ENCODE results near the gene NPAS4.

DNA sequence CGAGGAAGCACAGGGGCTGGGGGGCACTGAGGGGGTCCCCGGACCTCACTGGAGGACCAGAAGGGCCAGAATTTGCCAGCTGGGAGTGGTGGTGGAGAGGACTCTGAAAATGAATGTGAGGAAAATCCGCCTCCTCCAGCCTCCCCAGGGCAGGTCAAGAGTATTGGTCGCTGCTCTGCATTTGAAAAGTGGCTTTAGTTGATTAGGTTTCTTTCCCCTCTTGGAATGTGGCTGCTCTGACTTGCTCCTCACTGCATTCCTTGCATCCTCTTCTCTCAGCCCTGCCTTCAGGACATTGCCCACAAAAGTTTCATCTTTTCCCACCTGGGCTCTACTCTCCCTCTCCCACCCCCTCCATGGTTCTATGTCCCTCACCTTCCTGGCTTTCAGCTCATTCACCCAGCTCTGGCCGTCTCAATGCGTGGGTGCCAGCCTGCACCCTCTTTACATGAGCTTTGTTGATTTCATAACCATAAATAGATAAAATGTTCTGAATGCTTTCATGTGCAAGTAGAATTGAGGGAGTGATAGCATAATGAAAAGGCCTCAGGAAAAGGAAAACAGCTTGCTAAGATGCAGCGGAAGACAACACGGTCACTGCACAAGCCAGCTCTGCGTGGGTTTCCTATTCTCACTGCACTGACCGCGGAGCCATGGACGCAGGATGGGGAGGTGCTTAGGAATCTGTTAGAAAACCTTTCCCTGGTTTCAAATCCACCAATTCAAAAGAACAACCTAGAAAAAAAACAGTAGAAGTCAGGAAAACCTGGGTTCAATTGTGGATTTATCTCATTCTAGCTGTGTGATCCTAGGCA is 6.5 kb upstream of the NPAS4 start:
- TF ChIP-seq CTCF (IDR thresholded peaks at IDR 0.05; ENCODE audit: borderline replicate concordance, extremely low read depth, low read length, poor library complexity, severe bottlenecking) (no peak), EZH2 (IDR thresholded peaks at IDR 0.05; ENCODE audit: borderline replicate concordance, low read depth, low read length, severe bottlenecking) (no peak)
